SJCRH30 (cell line): ENCODE measurements around the gene TH. TPM values are rescaled to one million over a fixed set of nuclear protein-coding genes. Genes with fewer than 3 reads are reported as not detected.

Source experiments
- DNase-seq, 2 experiments: peaks; one replicate each; pipeline ENCODE4 v3.0.0-alpha.2; 2015 to 2020
- H3K27ac ChIP-seq: fragments of 250-450 bp; sonication (Bioruptor Pico); 2 replicates; pipeline ENCODE4 v1.5.1; 2020; ENCODE audit warnings: mild to moderate bottlenecking, moderate library complexity
- H3K27me3 ChIP-seq: fragments of 250-450 bp; sonication (Bioruptor Pico); 2 replicates; pipeline ENCODE4 v1.5.1; 2020; ENCODE audit warnings: mild to moderate bottlenecking, moderate library complexity
- H3K36me3 ChIP-seq: fragments of 250-450 bp; sonication (Bioruptor Pico); 2 replicates; pipeline ENCODE4 v1.5.1; 2020; ENCODE audit warnings: mild to moderate bottlenecking, moderate library complexity
- H3K4me1 ChIP-seq: fragments of 250-450 bp; sonication (Bioruptor Pico); 2 replicates; pipeline ENCODE4 v1.5.1; 2020; ENCODE audit warnings: mild to moderate bottlenecking, moderate library complexity
- H3K4me3 ChIP-seq: fragments of 250-450 bp; sonication (Bioruptor Pico); 2 replicates; pipeline ENCODE4 v1.5.1; 2020; ENCODE audit warnings: mild to moderate bottlenecking, moderate library complexity
- H3K9me3 ChIP-seq: fragments of 250-450 bp; sonication (Bioruptor Pico); replicated peaks from 2 replicates; pipeline ENCODE4 v1.5.1; 2020; ENCODE audit warnings: mild to moderate bottlenecking, moderate library complexity
- total RNA-seq: library from RNA; depleted of rRNA; stranded (reverse); fragments of >200 nt; shearing (Covaris generic); gene quantifications from 2 replicates; pipeline ENCODE4 v1.2.3, GENCODE V29; 2014

The TH gene
- total RNA-seq, 1 experiment from 2014 or later, result not detected

- H3K27ac ChIP-seq, result peak overlapping the region; percentile 8; the same call in 1 of the 2 replicates
- peaks cover 10% of the 10 kb centered on the region; the same call in 1 of the 2 replicates for H3K4me1 ChIP-seq
- H3K4me3 ChIP-seq, result peak overlapping the region; percentile 85
- H3K27me3 ChIP-seq, result no peaks in the 10 kb centered on the region
- peak; percentile 53 to 54 for DNase-seq
- no peaks in the 10 kb centered on the region for H3K9me3 ChIP-seq
- peaks cover 70% of the 10 kb centered on the region for H3K36me3 ChIP-seq
Observed at GRCh38 chr11:2135648-2136201, 35.9 kb downstream of the TH start.

- peak overlapping the region; percentile 85 for H3K4me3 ChIP-seq
- peak overlapping the region; percentile 8; the same call in 1 of the 2 replicates for H3K27ac ChIP-seq
- peaks cover 10% of the 10 kb centered on the region; the same call in 1 of the 2 replicates for H3K4me1 ChIP-seq
- DNase-seq, result peak in 1 of 2 experiments; percentile 9
- no peaks in the 10 kb centered on the region for H3K9me3 ChIP-seq
- H3K27me3 ChIP-seq, result no peaks in the 10 kb centered on the region
- H3K36me3 ChIP-seq, result peaks cover 72% of the 10 kb centered on the region
Observed at GRCh38 chr11:2135018-2135569, 36.5 kb downstream of the TH start.

GRCh38 chr11:2134022-2135010 lies 37.3 kb downstream of the TH start:
- no peak overlapping the region for H3K27ac ChIP-seq
- no peak overlapping the region for H3K4me3 ChIP-seq
- DNase-seq, result no peak
- H3K9me3 ChIP-seq, result no peaks in the 10 kb centered on the region
- H3K27me3 ChIP-seq, result no peaks in the 10 kb centered on the region
- peaks cover 10% of the 10 kb centered on the region; the same call in 1 of the 2 replicates for H3K4me1 ChIP-seq
- H3K36me3 ChIP-seq, result peaks cover 80% of the 10 kb centered on the region

- Histone ChIP-seq H3K27ac (no peak overlapping the region), H3K36me3 (peaks cover 81% of the 10 kb centered on the region), H3K27me3 (no peaks in the 10 kb centered on the region), H3K9me3 (no peaks in the 10 kb centered on the region), H3K4me3 (no peak overlapping the region), H3K4me1 (peaks cover 10% of the 10 kb centered on the region; the same call in 1 of the 2 replicates)
- DNase-seq, result no peak
Observed at GRCh38 chr11:2133241-2134021, 38.2 kb downstream of the TH start.

- peaks cover 81% of the 10 kb centered on the region for H3K36me3 ChIP-seq
- no peak overlapping the region for H3K27ac ChIP-seq
- no peak overlapping the region for H3K4me3 ChIP-seq
- DNase-seq, result no peak
- H3K9me3 ChIP-seq, result no peaks in the 10 kb centered on the region
- no peaks in the 10 kb centered on the region for H3K27me3 ChIP-seq
- H3K4me1 ChIP-seq, result peaks cover 10% of the 10 kb centered on the region; the same call in 1 of the 2 replicates
Observed at GRCh38 chr11:2132874-2133240, 38.8 kb downstream of the TH start.

GRCh38 chr11:2132246-2132645 lies 39.4 kb downstream of the TH start:
- H3K36me3 ChIP-seq, result peaks cover 75% of the 10 kb centered on the region

GRCh38 chr11:2131371-2132236 lies 40.0 kb downstream of the TH start:
- Histone ChIP-seq H3K4me1 (peaks cover 10% of the 10 kb centered on the region; the same call in 1 of the 2 replicates), H3K27ac (no peak overlapping the region), H3K36me3 (peaks cover 70% of the 10 kb centered on the region)

More at GRCh38 chr11:2132246-2132645, 39.4 kb downstream of the TH start:
- H3K4me3 ChIP-seq, result no peak overlapping the region
- no peaks in the 10 kb centered on the region for H3K27me3 ChIP-seq
- no peak overlapping the region for H3K27ac ChIP-seq
- H3K9me3 ChIP-seq, result no peaks in the 10 kb centered on the region
- H3K4me1 ChIP-seq, result peaks cover 10% of the 10 kb centered on the region; the same call in 1 of the 2 replicates
- no peak for DNase-seq

GRCh38 chr11:2130881-2131352 lies 40.7 kb downstream of the TH start:
- Histone ChIP-seq H3K27me3 (no peaks in the 10 kb centered on the region), H3K36me3 (peaks cover 63% of the 10 kb centered on the region), H3K9me3 (no peaks in the 10 kb centered on the region), H3K4me1 (peaks cover 10% of the 10 kb centered on the region; the same call in 1 of the 2 replicates), H3K4me3 (no peak overlapping the region), H3K27ac (no peak overlapping the region)
- DNase-seq, result no peak

More at GRCh38 chr11:2131371-2132236, 40.0 kb downstream of the TH start:
- Histone ChIP-seq H3K4me3 (no peak overlapping the region), H3K27me3 (no peaks in the 10 kb centered on the region), H3K9me3 (no peaks in the 10 kb centered on the region)
- DNase-seq, result no peak

- no peak for DNase-seq
- Histone ChIP-seq H3K36me3 (peaks cover 52% of the 10 kb centered on the region), H3K4me1 (peaks cover 3% of the 10 kb centered on the region; the same call in 1 of the 2 replicates)
Observed at GRCh38 chr11:2129699-2130366, 41.8 kb downstream of the TH start.

GRCh38 chr11:2129308-2129698 lies 42.3 kb downstream of the TH start:
- DNase-seq, result no peak
- Histone ChIP-seq H3K27ac (no peak overlapping the region), H3K9me3 (no peaks in the 10 kb centered on the region), H3K27me3 (no peaks in the 10 kb centered on the region), H3K4me1 (no peaks in the 10 kb centered on the region; the same call in 1 of the 2 replicates), H3K4me3 (no peak overlapping the region), H3K36me3 (peaks cover 47% of the 10 kb centered on the region)

More at GRCh38 chr11:2129699-2130366, 41.8 kb downstream of the TH start:
- no peaks in the 10 kb centered on the region for H3K27me3 ChIP-seq
- no peak overlapping the region for H3K27ac ChIP-seq
- H3K4me3 ChIP-seq, result no peak overlapping the region
- H3K9me3 ChIP-seq, result no peaks in the 10 kb centered on the region

- no peak overlapping the region for H3K4me3 ChIP-seq
- no peak overlapping the region for H3K27ac ChIP-seq
- DNase-seq, result peak in 1 of 2 experiments; percentile 69
- H3K27me3 ChIP-seq, result no peaks in the 10 kb centered on the region
- H3K36me3 ChIP-seq, result peaks cover 41% of the 10 kb centered on the region
- H3K4me1 ChIP-seq, result no peaks in the 10 kb centered on the region
- H3K9me3 ChIP-seq, result no peaks in the 10 kb centered on the region
Observed at GRCh38 chr11:2128511-2129307, 42.9 kb downstream of the TH start.

GRCh38 chr11:2128130-2128510 lies 43.5 kb downstream of the TH start:
- H3K4me1 ChIP-seq, result no peaks in the 10 kb centered on the region
- H3K4me3 ChIP-seq, result no peak overlapping the region
- peak; percentile 57 to 61 for DNase-seq
- peaks cover 35% of the 10 kb centered on the region for H3K36me3 ChIP-seq
- H3K27ac ChIP-seq, result no peak overlapping the region
- H3K27me3 ChIP-seq, result no peaks in the 10 kb centered on the region
- H3K9me3 ChIP-seq, result no peaks in the 10 kb centered on the region
